Thoracic aorta (tissue), 2 donors: ENCODE data around the gene RNF6. TPM values are rescaled to one million over a fixed set of nuclear protein-coding genes. Genes with fewer than 3 reads are reported as not detected.

ENCODE experiments used
- ATAC-seq: fragments of 150-250 bp; one replicate; pipeline ENCODE4 v1.8.0; 2017; ENCODE audit warnings: low read depth; ENCODE audit not compliant: insufficient number of reproducible peaks, low FRiP score
- DNase-seq: peaks from one replicate; pipeline ENCODE4 v3.0.0-alpha.2; 2020; ENCODE audit warnings: low spot score
- H3K27ac ChIP-seq, 2 donors: fragments of 200-600 bp; sonication (generic); 1 replicate in 1 of 2; 2 replicates in 1 of 2; pipeline ENCODE4 v1.5.1; 2016; ENCODE audit warnings: mild to moderate bottlenecking in 2 of 2, moderate library complexity in 2 of 2
- H3K27me3 ChIP-seq: fragments of 200-600 bp; sonication (generic); replicated peaks from 2 replicates; pipeline ENCODE4 v1.6.0; 2016; ENCODE audit warnings: mild to moderate bottlenecking; ENCODE audit not compliant: insufficient read depth
- H3K36me3 ChIP-seq: fragments of 200-600 bp; sonication (generic); one replicate; pipeline ENCODE4 v1.5.1; 2016
- H3K4me1 ChIP-seq, 2 donors: fragments of 200-600 bp; sonication (generic); 1 replicate in 1 of 2; 2 replicates in 1 of 2; pipeline versions ENCODE4 v1.5.1 to v1.6.0; 2016; ENCODE audit warnings: low read depth in 2 of 2, mild to moderate bottlenecking in 1 of 2; ENCODE audit not compliant: control insufficient read depth in 1 of 2
- H3K4me3 ChIP-seq: fragments of 200-600 bp; sonication (generic); 2 replicates; pipeline ENCODE4 v1.5.1; 2016; ENCODE audit warnings: mild to moderate bottlenecking
- H3K9me3 ChIP-seq: fragments of 200-600 bp; sonication (generic); 2 replicates; pipeline ENCODE4 v1.5.1; 2016
- CTCF ChIP-seq: fragments of 200-600 bp; sonication (generic); IDR thresholded peaks from one replicate; pipeline ENCODE4 v1.5.1; 2019; ENCODE audit warnings: antibody characterized with exemption
- total RNA-seq, 2 donors: library from RNA; depleted of rRNA; stranded (reverse); fragments of >200 nt; gene quantifications; one replicate each; pipeline versions ENCODE4 v1.1.0 to v1.2.3, GENCODE V29; 2016

RNF6 gene
- total RNA-seq, 2 donors from 2014 or later = 22.6 to 23.6 TPM

- Histone ChIP-seq H3K27me3 (no peaks in the 10 kb centered on the region), H3K4me1 (peaks cover 11 to 19% of the 10 kb centered on the region in 2 donors), H3K4me3 (no peak overlapping the region), H3K36me3 (peaks cover 47% of the 10 kb centered on the region), H3K9me3 (no peaks in the 10 kb centered on the region), H3K27ac (no peak overlapping the region)
- DNase-seq (no peak), ATAC-seq (no peak)
- no peak for TF ChIP-seq CTCF
Observed at GRCh38 chr13:26216042-26216441, 6.1 kb downstream of the RNF6 start.

- no peaks in the 10 kb centered on the region for H3K9me3 ChIP-seq
- TF ChIP-seq CTCF = no peak
- no peak overlapping the region for H3K4me3 ChIP-seq
- no peak for DNase-seq
- H3K27me3 ChIP-seq = no peaks in the 10 kb centered on the region
- ATAC-seq = no peak
- peaks cover 43% of the 10 kb centered on the region for H3K36me3 ChIP-seq
- H3K4me1 ChIP-seq = no peaks in the 10 kb centered on the region
- no peak overlapping the region for H3K27ac ChIP-seq
Observed at GRCh38 chr13:26213982-26214381, 8.1 kb downstream of the RNF6 start.

- peaks cover 42% of the 10 kb centered on the region for H3K36me3 ChIP-seq
- no peaks in the 10 kb centered on the region for H3K4me1 ChIP-seq
- TF ChIP-seq CTCF = no peak
- H3K27me3 ChIP-seq = no peaks in the 10 kb centered on the region
- H3K4me3 ChIP-seq = no peak overlapping the region
- no peaks in the 10 kb centered on the region for H3K9me3 ChIP-seq
- no peak for DNase-seq
- H3K27ac ChIP-seq = no peak overlapping the region
- ATAC-seq = no peak
Observed at GRCh38 chr13:26213345-26213744, 8.8 kb downstream of the RNF6 start.

GRCh38 chr13:26208287-26208686, 13.8 kb downstream of the RNF6 start:
- ATAC-seq (no peak), DNase-seq (no peak)
- no peaks in the 10 kb centered on the region for H3K9me3 ChIP-seq
- H3K27me3 ChIP-seq = no peaks in the 10 kb centered on the region
- H3K36me3 ChIP-seq = peaks cover 5% of the 10 kb centered on the region
- H3K4me3 ChIP-seq = no peak overlapping the region
- no peak overlapping the region for H3K27ac ChIP-seq
- no peak for TF ChIP-seq CTCF
- peaks cover 0 to 5% of the 10 kb centered on the region in 2 donors for H3K4me1 ChIP-seq

GRCh38 chr13:26202365-26202972, 19.6 kb downstream of the RNF6 start:
- peaks cover 12 to 20% of the 10 kb centered on the region in 2 donors for H3K4me1 ChIP-seq
- TF ChIP-seq CTCF = no peak
- ATAC-seq = no peak

More at GRCh38 chr13:26202365-26202972, 19.6 kb downstream of the RNF6 start:
- Histone ChIP-seq H3K4me3 (no peak overlapping the region), H3K36me3 (no peaks in the 10 kb centered on the region), H3K9me3 (no peaks in the 10 kb centered on the region), H3K27ac (peak overlapping the region; percentile 58 to 64), H3K27me3 (no peaks in the 10 kb centered on the region)
- no peak for DNase-seq
